NCI-H526 (cell line): Measurements from ENCODE around the gene URB2.
"Not testable (repeated sequence)": the region's sequence is repeated elsewhere in the genome, so short reads cannot be mapped to it uniquely, and the experiment has no call there.

Experiments used
- DNase-seq, 2 experiments: peaks; one replicate each; lab custom pipeline; 2025; lab: John Stamatoyannopoulos, UW

Gene URB2

DNA sequence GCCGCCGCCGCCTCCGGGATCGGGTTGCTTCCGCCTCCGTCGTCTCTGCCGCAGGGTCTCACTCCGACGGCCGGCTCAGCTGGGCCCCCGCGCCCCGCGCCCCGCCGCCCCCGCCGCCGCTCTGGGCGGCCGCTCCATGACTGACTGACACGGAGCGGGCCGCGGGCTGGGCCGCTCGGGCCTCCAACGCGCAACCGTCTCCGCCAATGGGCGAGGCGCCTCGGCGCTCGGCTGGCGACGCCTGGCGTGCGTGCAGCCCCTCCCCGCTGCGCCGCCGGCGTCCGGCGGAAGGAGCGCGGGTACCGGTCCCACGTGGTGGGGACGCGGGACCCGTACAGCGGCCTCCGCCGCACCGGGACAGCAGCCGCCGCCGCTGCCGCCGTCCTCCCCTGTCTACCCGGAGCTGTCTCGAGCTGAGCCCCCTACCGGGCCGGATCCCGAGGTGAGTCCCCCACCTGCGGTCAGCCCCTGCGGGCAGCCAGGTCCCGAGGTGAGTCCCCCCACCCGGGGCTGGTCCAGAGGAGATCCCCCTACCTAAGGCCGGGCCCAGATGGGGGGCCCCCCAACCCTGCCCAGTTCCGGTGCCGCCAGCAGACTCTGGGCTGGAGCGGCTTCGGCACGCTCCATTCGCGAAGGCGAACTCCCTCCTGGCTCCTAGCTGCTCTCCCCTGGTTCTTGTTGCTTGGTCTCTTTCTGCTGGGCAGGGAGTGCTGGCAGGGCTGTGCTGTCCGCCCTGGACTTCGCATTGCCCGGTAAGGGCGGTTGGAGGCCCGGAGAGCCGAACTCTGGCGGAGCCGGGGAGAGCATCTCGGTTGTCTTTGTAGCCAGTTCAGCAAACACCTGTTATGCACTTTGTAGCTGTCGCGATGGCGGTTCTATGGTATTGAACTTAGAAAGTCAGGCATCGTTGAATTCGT, at the start of gene URB2, which contains the start of gene TAF5L:
TSS of gene URB2 (plus strand) at position 333 of the 917 bp plus-strand sequence. CDS start 1,387 bp downstream, outside the sequence.
TSS of gene TAF5L (minus strand) at position 208 of the 917 bp plus-strand sequence. CDS start 11,640 bp downstream, outside the sequence.
- peak; percentile 36 to 93 for DNase-seq

- no peak for DNase-seq
Measured at GRCh38 chr1:229578168-229579058, 47.6 kb upstream of the URB2 start.

DNA sequence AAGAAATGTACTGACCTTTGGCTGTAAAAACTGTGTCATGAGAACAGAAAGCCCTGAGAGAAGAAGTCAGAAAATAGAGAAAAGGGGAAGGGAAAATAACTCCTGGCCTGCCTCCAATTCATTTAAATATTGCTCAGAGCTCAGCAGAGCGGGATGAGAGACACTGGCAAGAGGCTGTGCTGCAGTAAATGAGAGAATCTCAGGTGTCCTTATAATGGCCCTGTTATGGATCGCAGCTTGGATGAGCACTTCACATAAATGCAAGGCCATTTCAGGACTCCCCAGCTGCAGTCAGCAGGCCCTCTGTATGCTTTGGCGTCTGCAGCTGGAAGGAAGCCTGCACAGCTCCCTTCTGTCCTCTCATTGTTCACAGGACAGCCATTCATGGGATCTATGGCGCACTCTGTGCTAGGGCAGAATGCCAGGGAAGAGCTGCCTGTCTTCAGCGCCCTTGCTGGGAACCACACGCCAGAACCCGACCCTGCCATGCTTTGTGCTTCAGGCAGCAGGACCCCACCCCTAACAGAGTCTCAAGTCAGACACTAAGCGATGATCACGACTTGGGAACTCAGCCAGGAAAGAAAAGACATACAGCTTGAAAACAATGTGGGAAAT, 46.9 kb upstream of the URB2 start:
- DNase-seq = peak in 1 of 2 experiments; percentile 17

GRCh38 chr1:229581485-229581884, 44.6 kb upstream of the URB2 start:
- no peak for DNase-seq

GRCh38 chr1:229582011-229582694, 43.9 kb upstream of the URB2 start:
- no peak for DNase-seq

DNA sequence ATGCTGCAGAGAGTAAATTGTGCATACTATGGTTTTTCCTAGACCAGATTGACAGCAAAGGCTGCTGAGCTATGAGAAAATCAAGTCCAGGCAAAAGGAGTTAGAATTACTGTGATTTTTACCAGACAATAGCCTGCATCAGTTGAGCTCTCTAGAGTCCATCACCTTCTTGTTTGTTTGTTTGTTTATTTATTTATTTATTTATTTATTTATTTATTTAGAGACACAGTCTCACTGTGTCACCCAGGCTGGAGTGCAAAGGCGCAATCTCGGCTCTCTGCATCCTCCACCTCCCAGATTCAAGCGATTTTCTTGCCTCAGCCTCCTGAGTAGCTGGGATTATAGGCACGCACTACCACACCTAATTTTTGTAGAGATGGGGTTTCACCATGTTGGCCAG, 43.3 kb upstream of the URB2 start:
- DNase-seq = no peak

DNA sequence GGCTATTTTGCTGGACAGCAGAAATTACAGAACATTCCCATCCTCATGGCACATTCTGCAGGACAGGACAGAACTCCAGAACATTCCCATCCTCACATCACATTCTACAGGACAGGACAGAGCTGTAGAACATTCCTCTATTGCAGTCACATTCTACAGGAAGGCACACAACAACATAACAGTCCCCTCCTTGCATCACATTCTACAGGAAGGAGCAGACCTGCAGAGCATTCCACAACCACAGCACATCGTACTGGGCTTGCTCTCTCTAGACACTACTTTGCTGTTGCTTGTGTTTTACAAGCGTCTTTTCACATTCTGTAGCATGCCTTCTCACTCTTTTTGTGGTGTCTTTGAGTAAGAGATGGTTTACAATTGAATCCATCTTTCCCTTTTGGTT, 40.7 kb upstream of the URB2 start:
- DNase-seq = no peak

GRCh38 chr1:229590119-229590518, 35.9 kb upstream of the URB2 start:
- DNase-seq = no peak

- DNase-seq = no peak
Measured at GRCh38 chr1:229593800-229594199, 32.2 kb upstream of the URB2 start.

- DNase-seq = no peak
Measured at GRCh38 chr1:229594227-229595008, 31.6 kb upstream of the URB2 start.

DNA sequence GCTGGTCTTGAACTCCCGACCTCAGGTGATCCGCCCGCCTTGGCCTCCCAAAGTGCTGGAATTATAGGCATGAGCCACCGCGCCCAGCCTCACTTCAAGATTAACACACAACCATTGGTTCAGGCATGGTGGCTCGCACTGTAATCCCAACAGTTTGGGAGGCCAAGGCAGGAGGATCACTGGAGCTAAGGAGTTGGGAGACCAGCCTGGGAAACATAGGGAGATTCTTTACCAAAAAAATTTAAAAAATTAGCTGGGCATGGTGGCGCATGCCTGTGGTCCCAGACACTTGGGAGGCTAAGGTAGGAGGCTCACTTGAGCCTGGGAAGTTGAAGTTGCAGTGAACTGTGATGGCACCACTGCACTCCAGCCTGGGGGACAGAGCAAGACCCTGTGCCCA, 30.2 kb upstream of the URB2 start:
- DNase-seq = not testable (repeated sequence)

- DNase-seq = no peak
Measured at GRCh38 chr1:229596925-229597699, 28.9 kb upstream of the URB2 start.

GRCh38 chr1:229597877-229598276, 28.2 kb upstream of the URB2 start:
- DNase-seq = no peak

DNA sequence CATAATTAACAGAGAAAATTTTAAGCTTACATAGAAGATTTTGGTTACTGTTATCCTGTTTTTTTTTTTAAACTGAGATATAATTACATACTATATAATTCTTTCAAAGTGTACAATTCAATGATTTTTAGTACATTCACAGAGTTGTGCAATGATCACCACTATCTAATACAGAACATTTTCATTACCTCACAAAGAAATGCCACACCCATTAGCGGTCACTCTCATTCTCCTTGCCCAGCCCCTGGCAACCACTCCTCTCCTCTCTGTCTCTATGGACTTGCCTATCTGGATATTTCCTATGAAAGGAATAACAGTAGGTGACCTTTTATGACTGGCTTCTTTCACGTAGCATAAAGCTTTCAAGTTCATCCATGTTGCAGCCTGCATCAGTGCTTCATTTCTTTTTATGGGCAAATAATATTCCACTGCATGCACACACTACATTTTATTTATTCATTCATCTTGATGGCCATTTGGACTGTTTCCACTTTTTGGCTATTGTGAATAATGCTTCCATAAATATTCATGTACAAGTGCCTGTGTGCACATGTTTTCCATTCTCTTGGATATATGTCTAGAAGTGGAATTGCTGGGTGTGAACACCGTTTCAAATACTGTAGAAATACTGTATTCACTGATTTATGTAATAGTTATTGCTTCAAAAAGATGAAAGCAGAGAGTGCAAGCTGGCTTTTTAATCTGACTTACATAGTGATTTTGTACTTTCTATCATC, 26.7 kb upstream of the URB2 start:
- no peak for DNase-seq

- DNase-seq = no peak
Measured at GRCh38 chr1:229600229-229600628, 25.8 kb upstream of the URB2 start.

GRCh38 chr1:229603371-229604005, 22.6 kb upstream of the URB2 start:
- DNase-seq = no peak

DNA sequence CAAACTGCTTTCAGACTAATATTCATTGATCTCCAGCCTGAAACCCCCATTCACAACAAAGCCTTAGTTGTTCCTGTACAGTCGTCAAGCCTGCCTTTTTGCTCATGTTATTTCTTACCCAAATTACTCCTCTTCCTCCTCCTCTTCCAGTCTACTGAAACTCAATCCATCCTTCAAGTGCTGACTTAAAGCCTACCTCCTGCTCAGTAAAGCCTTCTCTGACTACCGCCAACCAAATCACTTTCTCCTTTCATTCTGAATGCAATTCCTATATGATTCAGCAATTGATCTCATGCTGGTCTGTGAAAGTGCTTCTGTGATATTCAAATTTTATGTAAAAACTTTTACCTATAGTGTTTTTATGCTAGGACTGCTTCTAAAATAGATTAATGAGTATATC, 18.7 kb upstream of the URB2 start:
- DNase-seq = no peak

DNA sequence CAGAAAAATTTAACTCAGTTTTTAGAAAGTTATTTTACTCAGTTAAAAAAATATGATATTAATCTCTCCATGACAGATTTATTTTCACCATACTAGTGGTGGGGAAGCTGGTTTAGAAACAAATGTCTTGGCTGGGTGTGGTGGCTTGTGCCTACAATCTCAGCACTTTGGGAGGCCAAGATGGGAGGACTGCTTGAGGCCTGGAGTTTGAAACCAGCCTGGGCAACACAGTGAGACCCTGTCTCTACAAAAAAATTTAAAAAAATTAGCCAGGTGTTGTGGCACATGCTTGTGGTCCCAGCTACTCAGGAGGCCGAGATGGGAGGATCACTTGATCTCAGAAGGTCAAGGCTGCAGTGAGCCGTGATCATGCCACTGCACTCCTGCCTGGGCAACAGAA, 17.5 kb upstream of the URB2 start:
- DNase-seq = no peak

GRCh38 chr1:229613938-229614337, 12.1 kb upstream of the URB2 start:
- no peak for DNase-seq
